Measurements from ENCODE around the gene ABCG2.
"Not testable (repeated sequence)": the region's sequence is repeated elsewhere in the genome, so short reads cannot be mapped to it uniquely, and the experiment has no call there.

Gene ABCG2

GRCh38 chr4:88166608-88167007, 8.2 kb upstream of the ABCG2 start:
- no peak for DNase-seq (ENCODE audit: low read depth in 2 of 2)

- DNase-seq (ENCODE audit: low read depth in 2 of 2): no peak
Observed at GRCh38 chr4:88163336-88163735, 4.9 kb upstream of the ABCG2 start.

GRCh38 chr4:88162626-88163025, 4.2 kb upstream of the ABCG2 start:
- no peak for DNase-seq (ENCODE audit: low read depth in 2 of 2)

GRCh38 chr4:88159229-88159725, 838 bp upstream of the ABCG2 start:
- no peak for DNase-seq (ENCODE audit: low read depth in 2 of 2)

GRCh38 chr4:88158038-88158488, 376 bp downstream of the ABCG2 start:
- no peak for DNase-seq (ENCODE audit: low read depth in 2 of 2)

GRCh38 chr4:88152331-88152730, 6.1 kb downstream of the ABCG2 start:
- not testable (repeated sequence) for DNase-seq (ENCODE audit: low read depth in 2 of 2)

- no peak for DNase-seq (ENCODE audit: low read depth in 2 of 2)
Observed at GRCh38 chr4:88148560-88148959, 9.9 kb downstream of the ABCG2 start.

GRCh38 chr4:88147799-88148217, 10.6 kb downstream of the ABCG2 start:
- no peak for DNase-seq (ENCODE audit: low read depth in 2 of 2)

GRCh38 chr4:88146891-88147290, 11.5 kb downstream of the ABCG2 start:
- no peak for DNase-seq (ENCODE audit: low read depth in 2 of 2)

- no peak for DNase-seq (ENCODE audit: low read depth in 2 of 2)
Observed at GRCh38 chr4:88144866-88145300, 13.6 kb downstream of the ABCG2 start.

GRCh38 chr4:88144048-88144447, 14.4 kb downstream of the ABCG2 start:
- DNase-seq (ENCODE audit: low read depth in 2 of 2): no peak

GRCh38 chr4:88143504-88143903, 14.9 kb downstream of the ABCG2 start:
- DNase-seq (ENCODE audit: low read depth in 2 of 2): no peak

GRCh38 chr4:88138561-88138960, 19.9 kb downstream of the ABCG2 start:
- no peak for DNase-seq (ENCODE audit: low read depth in 2 of 2)

- no peak for DNase-seq (ENCODE audit: low read depth in 2 of 2)
Observed at GRCh38 chr4:88137112-88137511, 21.3 kb downstream of the ABCG2 start.

- DNase-seq (ENCODE audit: low read depth in 2 of 2): no peak
Observed at GRCh38 chr4:88136249-88136648, 22.2 kb downstream of the ABCG2 start.

- no peak for DNase-seq (ENCODE audit: low read depth in 2 of 2)
Observed at GRCh38 chr4:88135356-88135663, 23.1 kb downstream of the ABCG2 start.

- no peak for DNase-seq (ENCODE audit: low read depth in 2 of 2)
Observed at GRCh38 chr4:88134536-88135355, 23.7 kb downstream of the ABCG2 start.

GRCh38 chr4:88134111-88134510, 24.3 kb downstream of the ABCG2 start:
- DNase-seq (ENCODE audit: low read depth in 2 of 2): no peak

- no peak for DNase-seq (ENCODE audit: low read depth in 2 of 2)
Observed at GRCh38 chr4:88130544-88131305, 27.7 kb downstream of the ABCG2 start.

GRCh38 chr4:88130003-88130402, 28.4 kb downstream of the ABCG2 start:
- DNase-seq (ENCODE audit: low read depth in 2 of 2): no peak

GRCh38 chr4:88122260-88122659, 36.2 kb downstream of the ABCG2 start:
- DNase-seq (ENCODE audit: low read depth in 2 of 2): not testable (repeated sequence)

GRCh38 chr4:88119943-88120342, 38.5 kb downstream of the ABCG2 start:
- no peak for DNase-seq (ENCODE audit: low read depth in 2 of 2)

- DNase-seq (ENCODE audit: low read depth in 2 of 2): no peak
Observed at GRCh38 chr4:88115587-88115986, 42.9 kb downstream of the ABCG2 start.
